K562 (cell line): ENCODE results near the gene PPARG. TPM values are rescaled to one million over a fixed set of nuclear protein-coding genes. Genes with fewer than 3 reads are reported as not detected.
A peak's percentile ranks its signal among the peaks of the same experiment; 100 is the strongest.

ENCODE experiments used
- ATAC-seq: fragments of 200-7000 bp; cut with Tn5 transposase; 3 replicates; pipeline ENCODE4 v1.9.1; 2020; ENCODE audit warnings: moderate library complexity
- BruUV-seq: library from RNA; stranded (reverse); fragments of 400-500 nt; replicated peaks from 2 replicates; lab custom pipeline; 2021; lab: Mats Ljungman, UMichigan
- CTCF ChIA-PET: fragments of 300-600 bp; formaldehyde crosslinking; extraction: SDS; loops from one replicate; lab custom pipeline; 2021; ENCODE audit warnings: low intra/inter-chr PET ratio; lab: Yijun Ruan, JAX
- POLR2A ChIA-PET: fragments of 300-600, 350-650 bp; sonication (Branson Sonifier 250); formaldehyde crosslinking; extraction: SDS; loops from one replicate; lab custom pipeline; 2021; ENCODE audit warnings: antibody characterized with exemption, inconsistent platforms; lab: Yijun Ruan, JAX
- DNase-seq, 4 experiments: peaks; one replicate each; pipeline versions ENCODE4 v3.0.0 to v3.0.0-alpha.2; 2011 to 2018; ENCODE audit warnings: low spot score in 3 of 4, mixed read lengths in 3 of 4; ENCODE audit errors: extremely low read depth in 1 of 4
- FAIRE-seq: peaks from 2 replicates; lab custom pipeline; 2011; peaks lifted over from hg19 to GRCh38; lab: Jason Lieb, UNC
- H2AFZ ChIP-seq: 2 replicates; pipeline ENCODE4 v1.6.0; 2011; ENCODE audit warnings: low read depth, low read length, control low read depth, inconsistent platforms
- H3K27ac ChIP-seq: fragments of 200-600 bp; 3 replicates; pipeline ENCODE4 v1.8.0; 2011; ENCODE audit warnings: low read depth, mild to moderate bottlenecking, control low read depth, inconsistent platforms, low read length, moderate library complexity, mixed read lengths; ENCODE audit errors: extremely low read depth
- H3K27me3 ChIP-seq, 2 experiments: fragments of 300-600 bp in 1 of 2; 2 replicates in 1 of 2; 3 replicates in 1 of 2; pipeline versions ENCODE4 v1.6.0 to v1.8.0; 2011; ENCODE audit warnings: inconsistent platforms in 2 of 2, low read length in 2 of 2, mild to moderate bottlenecking in 1 of 2, mixed read lengths in 1 of 2, moderate library complexity in 1 of 2; ENCODE audit not compliant: control insufficient read depth in 2 of 2, insufficient read depth in 2 of 2
- H3K36me3 ChIP-seq: fragments of 300-600 bp; 3 replicates; pipeline ENCODE4 v1.8.0; 2011; ENCODE audit warnings: mild to moderate bottlenecking, low read length, inconsistent platforms; ENCODE audit not compliant: control insufficient read depth, insufficient read depth
- H3K4me1 ChIP-seq, 2 experiments: fragments of 200-600 bp in 1 of 2; replicated peaks in 1 of 2; 2 replicates in 1 of 2; 3 replicates in 1 of 2; pipeline versions ENCODE4 v1.5.1 to v1.8.0; 2011; ENCODE audit warnings: inconsistent platforms in 2 of 2, low read length in 2 of 2, mild to moderate bottlenecking in 1 of 2, mixed read lengths in 1 of 2, moderate library complexity in 1 of 2; ENCODE audit not compliant: control insufficient read depth in 2 of 2, insufficient read depth in 2 of 2
- H3K4me2 ChIP-seq: 2 replicates; pipeline ENCODE4 v1.6.1; 2011; ENCODE audit warnings: low read length, control low read depth, inconsistent platforms, mixed read lengths; ENCODE audit not compliant: insufficient read depth
- H3K4me3 ChIP-seq: fragments of 200-600 bp; sonication (generic), shearing (Covaris generic); 2 replicates; pipeline ENCODE4 v1.5.1; 2016; ENCODE audit warnings: control low read depth, inconsistent platforms
- H3K79me2 ChIP-seq: fragments of 200-600 bp; 3 replicates; pipeline ENCODE4 v1.8.0; 2011; ENCODE audit warnings: low read length, inconsistent platforms; ENCODE audit not compliant: control insufficient read depth, insufficient read depth
- H3K9ac ChIP-seq, 2 experiments: 2 replicates each; pipeline versions ENCODE4 v1.6.0 to v1.6.1; 2011; ENCODE audit warnings: low read depth in 2 of 2, low read length in 2 of 2, control low read depth in 1 of 2, inconsistent platforms in 1 of 2, mild to moderate bottlenecking in 1 of 2, mixed read lengths in 1 of 2; ENCODE audit not compliant: insufficient read depth in 1 of 2
- H3K9me1 ChIP-seq: one replicate; pipeline ENCODE4 v1.6.0; 2011; ENCODE audit warnings: inconsistent platforms, mild to moderate bottlenecking, low read length, moderate library complexity; ENCODE audit not compliant: control insufficient read depth, insufficient read depth
- H3K9me3 ChIP-seq: replicated peaks from 2 replicates; pipeline ENCODE4 v1.5.1; 2011; ENCODE audit warnings: low read depth, low read length, inconsistent platforms; ENCODE audit not compliant: control insufficient read depth, insufficient read depth
- H4K20me1 ChIP-seq: replicated peaks from 2 replicates; pipeline ENCODE4 v1.6.1; 2011; ENCODE audit warnings: low read length, inconsistent platforms, mixed read lengths; ENCODE audit not compliant: control insufficient read depth, insufficient read depth
- DPF2 ChIP-seq: fragments of 450-650 bp; IDR thresholded peaks from 2 replicates; pipeline ENCODE4 v1.6.1; 2016
- HDAC8 ChIP-seq: fragments of 450-650 bp; IDR thresholded peaks from 2 replicates; pipeline ENCODE4 v1.6.1; 2016; ENCODE audit warnings: mild to moderate bottlenecking, missing genetic modification characterization, moderate library complexity, missing compliant biosample characterization
- MTA1 ChIP-seq: fragments of 450-650 bp; IDR thresholded peaks from 2 replicates; pipeline ENCODE4 v1.6.1; 2017; ENCODE audit warnings: borderline replicate concordance
- NFXL1 ChIP-seq: fragments of 450-650 bp; formaldehyde crosslinking; IDR thresholded peaks from 2 replicates; pipeline ENCODE4 v1.4.0; 2021; ENCODE audit warnings: mild to moderate bottlenecking
- NONO ChIP-seq, 2 experiments: fragments of 200-400 bp in 1 of 2; fragments of 450-650 bp in 1 of 2; formaldehyde crosslinking in 1 of 2; IDR thresholded peaks; 2 replicates each; pipeline ENCODE4 v1.6.1; 2017; ENCODE audit warnings: low read depth in 2 of 2, mild to moderate bottlenecking in 2 of 2, moderate library complexity in 2 of 2, low read length in 1 of 2
- NR3C1 ChIP-seq: sonication (generic); formaldehyde crosslinking; IDR thresholded peaks from 2 replicates; pipeline ENCODE4 v1.8.1; 2022; ENCODE audit warnings: missing genetic modification reagents
- SOX6 ChIP-seq: fragments of 450-650 bp; IDR thresholded peaks from 2 replicates; pipeline ENCODE4 v1.6.1; 2014; ENCODE audit warnings: mild to moderate bottlenecking
- ZNF830 ChIP-seq: fragments of 250-450 bp; sonication (Bioruptor Pico); IDR thresholded peaks from 2 replicates; pipeline ENCODE4 v1.5.0; 2021; ENCODE audit warnings: mild to moderate bottlenecking
- WGBS: fragments of 100-300 bp; shearing (Covaris generic); methylation state at CpG from one replicate; pipeline ENCODE4 v1.1.6; 2016; ENCODE audit warnings: low coverage, mixed read lengths; ENCODE audit not compliant: insufficient coverage; ENCODE audit errors: missing lambda C conversion rate; 5-methylcytosine and 5-hydroxymethylcytosine counted together
- in situ Hi-C: fragments of 300-500 bp; cut with MboI; formaldehyde crosslinking; loops from 4 replicates; pipeline ENCODE4 v1.15.0; 2018; ENCODE audit warnings: inconsistent platforms, mixed read lengths
- intact Hi-C: fragments of 100-400 bp; cut with micrococcal nuclease; formaldehyde crosslinking; loops from 2 replicates; pipeline ENCODE4 v1.14.2; 2022
- polyA plus RNA-seq, 8 experiments: library from polyadenylated mRNA; depleted of rRNA in 4 of 8; stranded (reverse) in 5 of 8; unstranded in 3 of 8; fragments of >200 nt; fragmentation: Nextera tagmentation in 2 of 8; fragmentation: Illumina TruSeq in 1 of 8; extraction: Ambion mirVana in 2 of 8; extraction: Trizol in 1 of 8; gene quantifications; 2 replicates each; pipeline versions ENCODE4 v1.2.1 to v1.2.3, GENCODE V29; 2011 to 2014; ENCODE audit warnings: inconsistent platforms in 1 of 8, missing spikeins in 1 of 8
- total RNA-seq, 7 experiments: library from RNA; depleted of rRNA in 6 of 7; stranded (reverse); fragments of >200 nt in 6 of 7; fragmentation: Illumina TruSeq in 2 of 7; extraction: Trizol in 2 of 7; gene quantifications; 2 replicates each; pipeline versions ENCODE4 v1.2.1 to v1.2.3, GENCODE V29; 2011 to 2021; ENCODE audit warnings: low replicate concordance in 1 of 7
- TF ChIP-seq, protein P1 (sequence below): fragments of 450-650 bp; IDR thresholded peaks from one replicate; pipeline ENCODE4 v1.6.1; 2018; ENCODE audit warnings: mild to moderate bottlenecking, moderate library complexity; ENCODE audit not compliant: partially characterized antibody
- TF ChIP-seq, protein P2 (sequence below): sonication (generic); formaldehyde crosslinking; IDR thresholded peaks from 2 replicates; pipeline ENCODE4 v1.8.0; 2022; ENCODE audit warnings: mild to moderate bottlenecking, missing genetic modification reagents
- TF ChIP-seq, protein P3 (sequence below): sonication (generic); formaldehyde crosslinking; IDR thresholded peaks from 2 replicates; pipeline ENCODE4 v1.8.0; 2022; ENCODE audit warnings: mild to moderate bottlenecking, low read depth, missing genetic modification reagents
- TF ChIP-seq, protein P4 (sequence below): fragments of 250-450 bp; sonication (Bioruptor Pico); IDR thresholded peaks from 2 replicates; pipeline ENCODE4 v1.4.0; 2020

PPARG gene
- total and polyA plus RNA-seq, 9 of the 15 experiments (the other 6 are each of a cell fraction or from before 2014, with no cell fraction given), result not detected

DNA sequence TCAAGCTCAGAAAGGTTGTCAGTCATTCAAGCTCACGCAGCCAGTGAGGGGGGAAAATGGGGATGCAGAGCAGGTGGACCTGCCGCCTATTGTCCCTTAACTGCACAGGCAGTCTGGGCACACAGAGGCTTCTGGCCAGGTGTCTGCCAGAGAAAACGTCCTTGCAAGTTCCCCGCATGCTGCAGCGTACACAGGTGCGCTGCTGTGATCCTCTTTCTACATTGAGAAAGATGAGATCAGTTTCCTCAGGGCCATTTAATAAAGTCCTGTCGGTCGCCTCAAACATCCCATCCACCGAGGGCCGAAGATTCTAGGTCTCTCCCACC is 195.0 kb downstream of the PPARG start:
- no peak overlapping the region; the same call in 2 of the 3 replicates for H3K27ac ChIP-seq
- H3K4me2 ChIP-seq, result peak overlapping the region; percentile 94
- peak overlapping the region; percentile 82 for H3K4me3 ChIP-seq
- H3K9ac ChIP-seq, result peak overlapping the region; percentile 87 to 98
- FAIRE-seq (no peak), DNase-seq (no peak), ATAC-seq (no peak)
- no peaks in the 10 kb centered on the region for H3K9me1 ChIP-seq
- no peaks in the 10 kb centered on the region for H3K9me3 ChIP-seq
- intact Hi-C loops, result loop anchor here (2.0 to 10.0 kb wide), 4 partner anchors 238 to 511 kb away; no protein-coding TSS in a partner anchor
- peak overlapping the region; percentile 99 for H2AFZ ChIP-seq
- H4K20me1 ChIP-seq, result no peaks in the 10 kb centered on the region
- in situ Hi-C loops, result loop anchor here (5.0 kb wide), 1 partner anchor 347 kb away; no protein-coding TSS in a partner anchor
- CTCF ChIA-PET, result no interaction called here
- 7% methylated on average over 8 of the region's 10 CpGs for WGBS
- H3K27me3 ChIP-seq, result peaks cover 0 to 5% of the 10 kb centered on the region in 2 experiments; a peak in 2 of 5 replicates
- POLR2A ChIA-PET, result interaction anchor here (0.8 to 2.6 kb wide), 8 partner anchors 10 to 316 kb away, joined by 3 to 8 read pairs (median 3); no protein-coding TSS in a partner anchor
- peaks cover 44% of the 10 kb centered on the region for H3K79me2 ChIP-seq
- H3K4me1 ChIP-seq, result peaks cover 19 to 22% of the 10 kb centered on the region in 2 experiments
- peaks cover 28% of the 10 kb centered on the region for H3K36me3 ChIP-seq
- BruUV-seq, result no TSS peak
- TF ChIP-seq HDAC8 (tag) (peak; percentile 51; the same call in 1 of the 2 replicates), NR3C1 (CRISPR knock-in tag) (no peak), SOX6 (peak; percentile 35; the same call in 1 of the 2 replicates), ZNF830 (CRISPR knock-in tag) (no peak), NFXL1 (no peak), DPF2 (0 out of 2 replicates have a peak, but pooled peaks have one; percentile 14), NONO (IDR thresholded peaks at IDR 0.05; ENCODE audit: low read depth in 2 of 2, low read length in 1 of 2) (0 out of 4 replicates have a peak, but pooled peaks of 1 of the 2 experiments have one; percentile 51), MTA1 (peak; percentile 54; the same call in 1 of the 2 replicates)
- TF ChIP-seq, protein P1, sequence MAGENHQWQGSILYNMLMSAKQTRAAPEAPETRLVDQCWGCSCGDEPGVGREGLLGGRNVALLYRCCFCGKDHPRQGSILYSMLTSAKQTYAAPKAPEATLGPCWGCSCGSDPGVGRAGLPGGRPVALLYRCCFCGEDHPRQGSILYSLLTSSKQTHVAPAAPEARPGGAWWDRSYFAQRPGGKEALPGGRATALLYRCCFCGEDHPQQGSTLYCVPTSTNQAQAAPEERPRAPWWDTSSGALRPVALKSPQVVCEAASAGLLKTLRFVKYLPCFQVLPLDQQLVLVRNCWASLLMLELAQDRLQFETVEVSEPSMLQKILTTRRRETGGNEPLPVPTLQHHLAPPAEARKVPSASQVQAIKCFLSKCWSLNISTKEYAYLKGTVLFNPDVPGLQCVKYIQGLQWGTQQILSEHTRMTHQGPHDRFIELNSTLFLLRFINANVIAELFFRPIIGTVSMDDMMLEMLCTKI, result no peak
- TF ChIP-seq, protein P2, sequence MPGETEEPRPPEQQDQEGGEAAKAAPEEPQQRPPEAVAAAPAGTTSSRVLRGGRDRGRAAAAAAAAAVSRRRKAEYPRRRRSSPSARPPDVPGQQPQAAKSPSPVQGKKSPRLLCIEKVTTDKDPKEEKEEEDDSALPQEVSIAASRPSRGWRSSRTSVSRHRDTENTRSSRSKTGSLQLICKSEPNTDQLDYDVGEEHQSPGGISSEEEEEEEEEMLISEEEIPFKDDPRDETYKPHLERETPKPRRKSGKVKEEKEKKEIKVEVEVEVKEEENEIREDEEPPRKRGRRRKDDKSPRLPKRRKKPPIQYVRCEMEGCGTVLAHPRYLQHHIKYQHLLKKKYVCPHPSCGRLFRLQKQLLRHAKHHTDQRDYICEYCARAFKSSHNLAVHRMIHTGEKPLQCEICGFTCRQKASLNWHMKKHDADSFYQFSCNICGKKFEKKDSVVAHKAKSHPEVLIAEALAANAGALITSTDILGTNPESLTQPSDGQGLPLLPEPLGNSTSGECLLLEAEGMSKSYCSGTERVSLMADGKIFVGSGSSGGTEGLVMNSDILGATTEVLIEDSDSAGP (CRISPR knock-in tag), result 0 out of 2 replicates have a peak, but pooled peaks have one; percentile 23
- TF ChIP-seq, protein P3, sequence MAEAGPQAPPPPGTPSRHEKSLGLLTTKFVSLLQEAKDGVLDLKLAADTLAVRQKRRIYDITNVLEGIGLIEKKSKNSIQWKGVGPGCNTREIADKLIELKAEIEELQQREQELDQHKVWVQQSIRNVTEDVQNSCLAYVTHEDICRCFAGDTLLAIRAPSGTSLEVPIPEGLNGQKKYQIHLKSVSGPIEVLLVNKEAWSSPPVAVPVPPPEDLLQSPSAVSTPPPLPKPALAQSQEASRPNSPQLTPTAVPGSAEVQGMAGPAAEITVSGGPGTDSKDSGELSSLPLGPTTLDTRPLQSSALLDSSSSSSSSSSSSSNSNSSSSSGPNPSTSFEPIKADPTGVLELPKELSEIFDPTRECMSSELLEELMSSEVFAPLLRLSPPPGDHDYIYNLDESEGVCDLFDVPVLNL (CRISPR knock-in tag), result peak; percentile 64; the same call in 1 of the 2 replicates
- TF ChIP-seq, protein P4, sequence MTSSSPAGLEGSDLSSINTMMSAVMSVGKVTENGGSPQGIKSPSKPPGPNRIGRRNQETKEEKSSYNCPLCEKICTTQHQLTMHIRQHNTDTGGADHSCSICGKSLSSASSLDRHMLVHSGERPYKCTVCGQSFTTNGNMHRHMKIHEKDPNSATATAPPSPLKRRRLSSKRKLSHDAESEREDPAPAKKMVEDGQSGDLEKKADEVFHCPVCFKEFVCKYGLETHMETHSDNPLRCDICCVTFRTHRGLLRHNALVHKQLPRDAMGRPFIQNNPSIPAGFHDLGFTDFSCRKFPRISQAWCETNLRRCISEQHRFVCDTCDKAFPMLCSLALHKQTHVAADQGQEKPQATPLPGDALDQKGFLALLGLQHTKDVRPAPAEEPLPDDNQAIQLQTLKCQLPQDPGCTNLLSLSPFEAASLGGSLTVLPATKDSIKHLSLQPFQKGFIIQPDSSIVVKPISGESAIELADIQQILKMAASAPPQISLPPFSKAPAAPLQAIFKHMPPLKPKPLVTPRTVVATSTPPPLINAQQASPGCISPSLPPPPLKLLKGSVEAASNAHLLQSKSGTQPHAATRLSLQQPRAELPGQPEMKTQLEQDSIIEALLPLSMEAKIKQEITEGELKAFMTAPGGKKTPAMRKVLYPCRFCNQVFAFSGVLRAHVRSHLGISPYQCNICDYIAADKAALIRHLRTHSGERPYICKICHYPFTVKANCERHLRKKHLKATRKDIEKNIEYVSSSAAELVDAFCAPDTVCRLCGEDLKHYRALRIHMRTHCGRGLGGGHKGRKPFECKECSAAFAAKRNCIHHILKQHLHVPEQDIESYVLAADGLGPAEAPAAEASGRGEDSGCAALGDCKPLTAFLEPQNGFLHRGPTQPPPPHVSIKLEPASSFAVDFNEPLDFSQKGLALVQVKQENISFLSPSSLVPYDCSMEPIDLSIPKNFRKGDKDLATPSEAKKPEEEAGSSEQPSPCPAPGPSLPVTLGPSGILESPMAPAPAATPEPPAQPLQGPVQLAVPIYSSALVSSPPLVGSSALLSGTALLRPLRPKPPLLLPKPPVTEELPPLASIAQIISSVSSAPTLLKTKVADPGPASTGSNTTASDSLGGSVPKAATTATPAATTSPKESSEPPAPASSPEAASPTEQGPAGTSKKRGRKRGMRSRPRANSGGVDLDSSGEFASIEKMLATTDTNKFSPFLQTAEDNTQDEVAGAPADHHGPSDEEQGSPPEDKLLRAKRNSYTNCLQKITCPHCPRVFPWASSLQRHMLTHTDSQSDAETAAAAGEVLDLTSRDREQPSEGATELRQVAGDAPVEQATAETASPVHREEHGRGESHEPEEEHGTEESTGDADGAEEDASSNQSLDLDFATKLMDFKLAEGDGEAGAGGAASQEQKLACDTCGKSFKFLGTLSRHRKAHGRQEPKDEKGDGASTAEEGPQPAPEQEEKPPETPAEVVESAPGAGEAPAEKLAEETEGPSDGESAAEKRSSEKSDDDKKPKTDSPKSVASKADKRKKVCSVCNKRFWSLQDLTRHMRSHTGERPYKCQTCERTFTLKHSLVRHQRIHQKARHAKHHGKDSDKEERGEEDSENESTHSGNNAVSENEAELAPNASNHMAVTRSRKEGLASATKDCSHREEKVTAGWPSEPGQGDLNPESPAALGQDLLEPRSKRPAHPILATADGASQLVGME (CRISPR knock-in tag), result peak; percentile 13; the same call in 1 of the 2 replicates
